Heart left ventricle (tissue), 16 donors: ENCODE results near the gene EEIG1. TPM values are rescaled to one million over a fixed set of nuclear protein-coding genes. Genes with fewer than 3 reads are reported as not detected.
A peak's percentile ranks its signal among the peaks of the same experiment; 100 is the strongest.

Experiments
- ATAC-seq, 4 donors: fragments of 200-7000 bp; cut with Tn5 transposase; one replicate each; pipeline ENCODE4 v1.9.1; 2020 to 2022; ENCODE audit warnings: moderate library complexity in 4 of 4, mild to moderate bottlenecking in 3 of 4, moderate number of reproducible peaks in 1 of 4
- DNase-seq, 5 donors: peaks; one replicate each; pipeline ENCODE4 v3.0.0-alpha.2; 2020
- H3K27ac ChIP-seq, 12 donors: fragments of 200-600 bp; sonication (generic) in 4 of 12; one replicate each; pipeline versions ENCODE4 v1.5.0 to v1.8.0; 2016 to 2022; ENCODE audit warnings: mild to moderate bottlenecking in 2 of 12
- H3K27me3 ChIP-seq, 9 donors: fragments of 200-600 bp; sonication (generic) in 2 of 9; one replicate each; pipeline versions ENCODE4 v1.5.1 to v1.8.0; 2016 to 2022; ENCODE audit warnings: mild to moderate bottlenecking in 3 of 9
- H3K36me3 ChIP-seq, 9 donors: fragments of 200-600 bp; sonication (generic) in 2 of 9; one replicate each; pipeline versions ENCODE4 v1.5.0 to v1.8.0; 2018 to 2022; ENCODE audit warnings: mild to moderate bottlenecking in 2 of 9
- H3K4me1 ChIP-seq, 12 donors: fragments of 200-600 bp; sonication (generic) in 4 of 12; one replicate each; pipeline versions ENCODE4 v1.5.0 to v1.8.0; 2016 to 2022; ENCODE audit warnings: mild to moderate bottlenecking in 3 of 12
- H3K4me3 ChIP-seq, 12 donors: fragments of 200-600 bp; sonication (generic) in 4 of 12; one replicate each; pipeline versions ENCODE4 v1.5.0 to v1.8.0; 2017 to 2022; ENCODE audit warnings: mild to moderate bottlenecking in 9 of 12, moderate library complexity in 4 of 12
- H3K9me3 ChIP-seq, 12 donors: fragments of 200-600 bp; sonication (generic) in 4 of 12; one replicate each; pipeline versions ENCODE4 v1.5.0 to v1.8.0; 2016 to 2022; ENCODE audit warnings: mild to moderate bottlenecking in 1 of 12
- CTCF ChIP-seq, 12 donors: fragments of 200-600 bp; sonication (generic) in 4 of 12; IDR thresholded peaks; one replicate each; pipeline versions ENCODE4 v1.5.0 to v1.8.0; 2018 to 2022; ENCODE audit warnings: antibody characterized with exemption in 12 of 12, mild to moderate bottlenecking in 5 of 12
- POLR2A ChIP-seq, 2 donors: fragments of 450-650 bp; IDR thresholded peaks; one replicate each; pipeline ENCODE4 v1.6.1; 2017; ENCODE audit warnings: antibody characterized with exemption in 2 of 2, mild to moderate bottlenecking in 2 of 2, moderate library complexity in 2 of 2
- WGBS, 4 donors: extraction: QIAGEN DNeasy Blood & Tissue Kit in 2 of 4; methylation state at CpG; one replicate each; pipeline versions ENCODE4 v1.1.5 to v1.1.7; 2013 to 2018; 5-methylcytosine and 5-hydroxymethylcytosine counted together
- intact Hi-C, 10 donors: fragments of 100-400 bp; cut with DNase I; formaldehyde crosslinking; loops; one replicate each; pipeline versions ENCODE4 v1.11.1 to v1.14.2; 2022
- polyA plus RNA-seq, 2 donors: library from polyadenylated mRNA; stranded (reverse); fragments of 200-250 nt; gene quantifications; one replicate each; pipeline ENCODE4 v1.2.3, GENCODE V29; 2013
- total RNA-seq, 9 donors: library from RNA; depleted of rRNA in 2 of 9; stranded (reverse); fragments of >200 nt in 2 of 9; fragmentation: NEBNext Ultra II Directional in 3 of 9; extraction: Animal tissue kit (Norgen Biotek cat#: 25700) in 3 of 9; gene quantifications; one replicate each; pipeline versions ENCODE4 v1.1.0 to v1.2.4, GENCODE V29; 2016 to 2023
- donor health status: ischemic (EF 13 %, LVEDD 7.1; RV severe dilation, severe dysfunction).
- donor health status: healthy with polysubstance abuse.
- donor health status: DM: no; HTN: yes; CAD: no.
- donor health status: DM: no; HTN: no; CAD: no.
- donor health status: ischemic (EF 25% LVEDD 6.9; RV normal size, moderate dysfunction).
- donor health status: ischemic (EF 25% LVEDD 5.7; RV mildly dilated, moderate dysfunction).
- donor health status: healthy.
- donor health status: DM: yes; HTN: yes; CAD: no.
- donor health status: ischemic (EF 35%, LVEDD 5.7; RV mildly dilated, moderate dysfunction).
- donor health status: nonischemic (EF 11% LVEDD 7.7; RV severe dilation, severe dysfunction).
- donor health status: DM: yes; HTN: yes; CAD: no.
- donor health status: PGD.
- donor health status: ischemic (EF 29% LVEDD 5.4; RV normal size, mild dysfunction).
- donor health status: nonischemic (EF 23%, LVEDD 6.1; RV moderate dilation, normal function).

Gene EEIG1
- total and polyA plus RNA-seq, 11 donors: 5.4 to 45.2 (median 20.1) TPM

DNA sequence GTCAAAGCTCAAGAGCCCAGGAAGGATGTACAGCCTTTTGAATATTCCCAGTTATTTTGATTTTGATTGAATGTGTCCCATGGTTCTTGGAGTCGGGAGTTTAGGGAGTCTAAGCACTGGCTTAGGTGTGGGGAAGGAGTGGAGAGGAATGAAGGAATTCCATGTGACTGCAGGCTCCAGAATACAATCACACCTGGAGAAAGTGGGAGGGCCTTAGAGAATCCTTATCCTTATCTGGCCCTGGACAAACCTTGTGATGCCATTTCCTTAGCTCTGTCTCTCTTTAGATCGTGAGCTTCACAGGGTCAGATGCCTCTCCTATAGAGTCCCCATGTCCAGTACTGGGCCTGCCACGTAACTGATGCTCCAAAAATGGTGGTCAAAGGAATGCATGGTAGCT, 4.2 kb upstream of the EEIG1 start:
- intact Hi-C loops: no loop called here
- ATAC-seq: no peak

DNA sequence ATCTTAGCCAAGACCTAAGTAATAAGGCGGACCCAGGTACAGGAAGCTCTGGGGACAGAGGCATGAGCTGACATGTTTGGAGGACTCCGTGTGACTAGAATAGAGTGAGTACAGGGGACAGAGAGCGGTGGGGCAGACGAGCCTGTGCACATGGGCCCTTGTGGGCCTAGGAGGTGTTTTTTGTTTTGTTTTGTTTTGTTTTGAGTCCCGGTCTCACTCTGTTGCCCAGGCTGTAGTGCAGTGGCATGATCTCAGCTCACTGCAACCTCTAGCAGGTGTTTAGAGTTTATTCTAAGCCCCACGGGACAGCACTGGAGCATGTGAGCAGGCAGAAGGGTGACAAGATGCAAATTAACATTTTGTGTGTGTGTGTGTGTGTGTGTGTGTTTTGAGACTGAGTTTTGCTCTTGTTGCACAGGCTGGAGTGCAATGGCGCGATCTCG, 3.1 kb upstream of the EEIG1 start:
- WGBS, 4 donors: 74 to 86% (median 79%) methylated on average over 9 of the region's 9 CpGs
- H3K27me3 ChIP-seq: no peaks in the 10 kb centered on the region
- DNase-seq (peak in 1 of 5 donors; percentile 5), ATAC-seq (no peak)
- no peaks in the 10 kb centered on the region for H3K9me3 ChIP-seq
- no peak overlapping the region for H3K4me3 ChIP-seq
- peaks cover 0 to 35% (median 17%) of the 10 kb centered on the region in 12 donors for H3K4me1 ChIP-seq
- H3K36me3 ChIP-seq: no peaks in the 10 kb centered on the region
- peak overlapping the region in 9 of 12 donors; percentile 11 to 91 (median 24) for H3K27ac ChIP-seq
- TF ChIP-seq CTCF (IDR thresholded peaks at IDR 0.05): no peak
- no peak for TF ChIP-seq POLR2A (IDR thresholded peaks at IDR 0.05)
- intact Hi-C loops: no loop called here

More for the DNA sequence above, 4.2 kb upstream of the EEIG1 start:
- H3K4me3 ChIP-seq: no peak overlapping the region
- no peaks in the 10 kb centered on the region for H3K9me3 ChIP-seq
- 88 to 93% (median 91%) methylated on average over 3 of the region's 3 CpGs for WGBS, 4 donors
- no peaks in the 10 kb centered on the region for H3K36me3 ChIP-seq
- no peak for TF ChIP-seq CTCF (IDR thresholded peaks at IDR 0.05)
- no peak for TF ChIP-seq POLR2A (IDR thresholded peaks at IDR 0.05)
- no peaks in the 10 kb centered on the region for H3K27me3 ChIP-seq
- DNase-seq: no peak
- H3K4me1 ChIP-seq: peaks cover 0 to 23% (median 8%) of the 10 kb centered on the region in 12 donors
- H3K27ac ChIP-seq: no peak overlapping the region

GRCh38 chr9:127982912-127983311, 2.1 kb upstream of the EEIG1 start:
- TF ChIP-seq POLR2A (IDR thresholded peaks at IDR 0.05) (no peak), CTCF (IDR thresholded peaks at IDR 0.05) (no peak)
- Histone ChIP-seq H3K27ac (peak overlapping the region in 9 of 12 donors; percentile 9 to 91 (median 24)), H3K36me3 (no peaks in the 10 kb centered on the region), H3K4me1 (peaks cover 0 to 44% (median 26%) of the 10 kb centered on the region in 12 donors), H3K27me3 (no peaks in the 10 kb centered on the region), H3K4me3 (no peak overlapping the region), H3K9me3 (no peaks in the 10 kb centered on the region)
- peak in 1 of 5 donors; percentile 22 for DNase-seq
- no peak for ATAC-seq
- intact Hi-C loops: no loop called here
- 67 to 83% (median 71%) methylated on average over 1 of the region's 1 CpG; no CpG with 5 or more reads in 1 of the 4 donors for WGBS, 4 donors

DNA sequence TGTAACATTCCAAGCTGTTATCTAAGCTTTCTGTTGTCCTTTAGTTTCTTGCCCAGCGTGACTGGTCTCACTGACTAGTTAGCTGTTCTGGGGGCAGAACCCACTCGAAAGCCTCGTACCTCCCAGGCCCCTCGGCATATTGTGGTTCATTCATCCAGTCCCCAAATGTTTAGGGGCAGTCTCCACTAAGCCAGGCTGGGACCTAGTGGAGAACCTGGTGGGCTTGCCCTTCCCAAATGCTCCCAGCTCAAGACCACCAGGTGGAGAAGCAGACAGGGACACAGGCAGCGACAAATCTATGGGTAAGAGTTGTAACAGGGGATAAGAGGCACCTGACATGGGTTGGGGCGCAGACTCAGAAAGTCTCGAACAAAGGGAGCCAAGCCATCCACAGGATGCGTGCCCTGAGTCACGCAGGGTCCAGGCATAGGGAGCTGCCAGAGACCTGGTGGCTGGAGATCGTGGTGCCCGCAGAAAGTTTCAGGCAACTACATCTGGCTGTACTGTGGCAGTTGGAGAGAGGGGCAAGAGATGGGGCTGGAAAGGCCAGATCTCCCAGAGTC, 851 bp upstream of the EEIG1 start:
- WGBS, 4 donors: 62 to 65% (median 63%) methylated on average over 11 of the region's 11 CpGs

More for the DNA sequence above, 851 bp upstream of the EEIG1 start:
- peak overlapping the region; percentile 19 to 99 (median 84) for H3K4me3 ChIP-seq
- peaks cover 0 to 54% (median 38%) of the 10 kb centered on the region in 12 donors for H3K4me1 ChIP-seq
- H3K9me3 ChIP-seq: no peaks in the 10 kb centered on the region
- no peaks in the 10 kb centered on the region for H3K36me3 ChIP-seq
- TF ChIP-seq POLR2A (IDR thresholded peaks at IDR 0.05): no peak
- TF ChIP-seq CTCF (IDR thresholded peaks at IDR 0.05): no peak
- ATAC-seq: no peak
- intact Hi-C loops: no loop called here
- H3K27me3 ChIP-seq: no peaks in the 10 kb centered on the region
- DNase-seq: peak in 3 of 5 donors; percentile 22 to 37 (median 37)
- peak overlapping the region; percentile 72 to 97 (median 90) for H3K27ac ChIP-seq
